AG09319 (cell line): Measurements from ENCODE around the gene IL2RA.
"Not testable (repeated sequence)": the region's sequence is repeated elsewhere in the genome, so short reads cannot be mapped to it uniquely, and the experiment has no call there.

ENCODE experiments used
- DNase-seq: peaks from one replicate; pipeline ENCODE4 v3.0.0-alpha.2; 2010; ENCODE audit warnings: low read depth; ENCODE audit errors: extremely low read depth
- TF ChIP-seq, protein P1 (sequence below): IDR thresholded peaks from 2 replicates; pipeline ENCODE4 v1.5.1; 2011; ENCODE audit warnings: low read depth, mild to moderate bottlenecking, inconsistent platforms, low read length, moderate library complexity

IL2RA gene

DNA sequence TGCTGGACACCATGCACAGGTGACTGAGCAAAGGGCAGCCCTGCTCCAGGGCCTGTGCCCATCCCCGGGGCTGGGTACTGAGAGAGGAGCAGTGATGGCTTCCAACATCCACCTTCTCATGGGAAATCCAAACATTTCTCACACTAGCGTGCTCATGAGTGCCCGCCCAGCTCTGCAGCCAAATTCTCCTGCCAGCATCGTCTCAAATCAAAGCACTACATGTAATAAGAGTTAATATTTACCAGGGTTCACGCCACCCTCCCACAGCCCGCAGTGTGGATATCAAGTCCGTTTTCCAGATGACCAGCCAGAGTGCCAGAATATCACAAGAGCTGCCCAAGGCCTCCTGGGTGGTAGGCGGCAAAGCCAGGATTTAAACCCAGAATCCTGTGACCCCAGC, 96.9 kb downstream of the IL2RA start:
- TF ChIP-seq, protein P1, sequence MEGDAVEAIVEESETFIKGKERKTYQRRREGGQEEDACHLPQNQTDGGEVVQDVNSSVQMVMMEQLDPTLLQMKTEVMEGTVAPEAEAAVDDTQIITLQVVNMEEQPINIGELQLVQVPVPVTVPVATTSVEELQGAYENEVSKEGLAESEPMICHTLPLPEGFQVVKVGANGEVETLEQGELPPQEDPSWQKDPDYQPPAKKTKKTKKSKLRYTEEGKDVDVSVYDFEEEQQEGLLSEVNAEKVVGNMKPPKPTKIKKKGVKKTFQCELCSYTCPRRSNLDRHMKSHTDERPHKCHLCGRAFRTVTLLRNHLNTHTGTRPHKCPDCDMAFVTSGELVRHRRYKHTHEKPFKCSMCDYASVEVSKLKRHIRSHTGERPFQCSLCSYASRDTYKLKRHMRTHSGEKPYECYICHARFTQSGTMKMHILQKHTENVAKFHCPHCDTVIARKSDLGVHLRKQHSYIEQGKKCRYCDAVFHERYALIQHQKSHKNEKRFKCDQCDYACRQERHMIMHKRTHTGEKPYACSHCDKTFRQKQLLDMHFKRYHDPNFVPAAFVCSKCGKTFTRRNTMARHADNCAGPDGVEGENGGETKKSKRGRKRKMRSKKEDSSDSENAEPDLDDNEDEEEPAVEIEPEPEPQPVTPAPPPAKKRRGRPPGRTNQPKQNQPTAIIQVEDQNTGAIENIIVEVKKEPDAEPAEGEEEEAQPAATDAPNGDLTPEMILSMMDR, result no peak

DNA sequence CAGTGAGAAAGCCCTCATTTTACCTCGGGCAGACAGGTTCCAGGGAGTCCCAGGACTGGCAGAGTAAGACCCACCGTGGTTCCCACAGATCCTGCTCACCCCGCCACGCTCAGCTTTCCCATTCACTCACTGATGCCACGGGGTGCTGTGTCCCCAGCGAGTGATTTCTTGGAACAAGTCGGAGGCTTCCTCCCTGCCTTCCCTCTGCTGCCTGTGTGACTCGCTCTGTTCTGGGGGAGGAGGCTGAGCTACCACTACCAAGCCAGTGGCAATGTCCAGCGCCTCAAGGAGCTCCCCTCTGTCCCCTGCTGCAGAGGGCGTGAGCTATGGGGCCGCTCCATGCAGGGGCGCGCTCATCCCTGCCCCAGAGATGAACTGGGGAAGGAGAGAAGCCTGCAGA, 97.4 kb downstream of the IL2RA start:
- DNase-seq, result no peak
- TF ChIP-seq, protein P1, result no peak

More for the DNA sequence above, 96.9 kb downstream of the IL2RA start:
- DNase-seq, result no peak

DNA sequence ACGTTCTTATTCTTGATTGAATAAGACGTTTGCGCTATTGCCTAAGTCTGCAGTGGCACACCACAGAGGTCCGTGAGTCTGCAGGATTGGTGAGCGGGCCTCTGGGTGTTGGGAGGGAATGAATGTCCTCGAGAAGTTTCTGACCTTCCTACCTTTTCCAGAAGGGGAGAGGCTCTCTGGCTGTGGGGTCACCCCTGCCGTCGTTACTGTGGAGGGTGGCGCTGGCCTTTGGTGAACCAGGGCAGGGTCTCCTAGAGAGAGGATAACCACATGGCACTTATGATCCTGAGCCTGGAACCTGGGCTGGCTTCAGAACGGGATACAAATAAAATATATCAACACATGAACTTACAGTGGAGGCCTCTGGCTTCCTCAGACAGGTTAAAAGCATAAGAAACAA, 98.6 kb downstream of the IL2RA start:
- DNase-seq, result no peak
- TF ChIP-seq, protein P1, result no peak

DNA sequence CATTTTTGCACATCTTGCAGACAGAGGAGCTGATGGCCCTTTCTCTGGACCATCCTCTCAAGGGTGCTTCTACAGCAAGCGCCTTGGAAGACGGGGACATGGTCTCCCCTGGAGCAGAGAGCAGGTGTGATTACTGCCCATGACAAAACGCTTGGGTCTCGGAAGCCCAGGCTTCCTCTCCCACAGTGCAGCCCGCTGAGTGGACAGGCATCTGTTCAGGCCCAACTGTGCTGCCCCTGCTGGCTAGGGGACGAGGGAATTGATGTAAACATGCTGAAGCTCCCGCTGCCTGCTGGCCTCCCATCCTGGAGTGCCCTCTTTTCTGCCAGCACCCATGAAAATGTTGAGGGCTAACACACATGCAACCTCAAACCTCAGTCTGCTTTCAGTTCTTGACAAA, 99.1 kb downstream of the IL2RA start:
- TF ChIP-seq, protein P1, result no peak
- no peak for DNase-seq

DNA sequence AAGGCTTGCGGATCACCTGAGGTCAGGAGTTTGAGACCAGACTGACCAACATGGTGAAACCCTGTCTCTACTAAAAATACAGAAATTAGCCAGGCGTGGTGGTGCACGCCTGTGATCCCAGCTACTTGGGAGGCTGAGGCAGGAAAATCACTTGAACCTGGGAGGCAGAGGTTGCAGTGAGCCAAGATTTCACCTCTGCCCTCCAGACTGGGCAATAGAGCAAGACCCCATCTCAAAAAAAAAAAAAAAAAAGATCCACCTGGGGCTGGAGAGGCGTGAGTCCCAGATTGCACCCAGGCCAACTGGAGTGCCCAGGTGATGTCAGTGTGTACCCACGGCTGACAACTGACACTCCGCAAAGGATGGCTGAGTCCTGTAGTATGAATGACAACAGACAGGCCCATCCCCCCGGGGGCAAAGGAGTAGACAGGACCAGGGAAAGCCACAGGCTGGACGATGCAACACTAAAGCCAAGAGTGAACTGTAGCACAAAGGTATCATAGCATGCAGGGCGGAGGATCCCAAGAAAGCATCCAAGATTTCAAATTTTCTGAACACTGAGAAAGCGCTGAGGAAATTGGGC, 99.7 kb downstream of the IL2RA start:
- not testable (repeated sequence) for DNase-seq

DNA sequence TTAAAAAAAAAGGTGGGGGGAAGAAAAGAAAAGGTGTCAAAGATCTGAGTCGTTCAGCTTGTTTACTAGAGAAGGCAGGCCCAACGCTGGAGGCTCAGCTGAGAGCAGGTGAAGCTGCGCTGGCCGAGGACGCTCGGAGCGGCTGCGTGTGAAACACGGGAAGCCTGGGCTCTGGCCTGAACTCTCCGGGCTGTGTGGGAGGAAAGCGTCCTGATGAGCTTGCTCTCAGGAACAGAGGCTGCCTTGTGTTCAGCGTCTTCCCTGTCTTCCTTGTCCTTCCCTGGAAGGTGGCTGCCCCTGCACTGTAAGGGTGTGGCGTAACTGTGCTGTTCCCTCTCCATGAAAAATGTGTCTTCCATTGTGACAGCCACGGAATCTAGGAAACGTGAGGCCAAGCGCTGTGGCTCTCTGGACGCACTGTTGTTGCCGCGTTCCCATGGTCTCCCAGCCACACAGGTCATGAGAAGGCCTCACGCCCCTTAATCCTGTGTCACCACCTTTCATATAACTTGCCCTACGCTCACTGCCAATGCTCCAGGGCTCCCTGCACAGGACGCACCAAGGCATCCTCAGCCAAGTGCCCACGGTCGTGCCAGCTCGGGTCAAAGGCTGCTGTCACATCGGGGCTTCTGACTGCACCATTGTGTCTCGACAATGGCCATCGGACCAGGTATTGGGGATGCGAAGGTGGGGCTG, 100.6 kb downstream of the IL2RA start:
- no peak for DNase-seq
- TF ChIP-seq, protein P1, result no peak

DNA sequence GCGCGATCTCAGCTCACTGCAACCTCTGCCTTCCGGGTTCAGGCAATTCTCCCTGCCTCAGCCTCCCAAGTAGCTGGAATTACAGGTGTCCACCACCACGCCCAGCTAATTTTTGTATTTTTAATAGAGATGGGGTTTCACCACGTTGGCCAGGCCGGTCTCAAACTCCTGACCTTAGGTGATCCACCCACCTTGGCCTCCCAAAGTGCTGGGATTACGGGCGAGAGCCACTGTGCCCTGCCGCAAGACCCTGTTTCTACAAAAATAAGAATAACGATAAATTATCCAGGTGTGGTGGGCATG, 101.2 kb downstream of the IL2RA start:
- DNase-seq, result not testable (repeated sequence)
